ENCODE data around the gene ECI1. TPM values are rescaled to one million over a fixed set of nuclear protein-coding genes. Genes with fewer than 3 reads are reported as not detected.
A peak's percentile ranks its signal among the peaks of the same experiment; 100 is the strongest.

The ECI1 gene
- total and polyA plus RNA-seq, 2 of the 13 experiments (the other 11 are each of a cell fraction or from before 2014, with no cell fraction given) = 82.0 to 102 TPM

GRCh38 chr16:2226245-2226793 is 25.1 kb downstream of the ECI1 start (continued):
- TF ChIP-seq, protein P1, sequence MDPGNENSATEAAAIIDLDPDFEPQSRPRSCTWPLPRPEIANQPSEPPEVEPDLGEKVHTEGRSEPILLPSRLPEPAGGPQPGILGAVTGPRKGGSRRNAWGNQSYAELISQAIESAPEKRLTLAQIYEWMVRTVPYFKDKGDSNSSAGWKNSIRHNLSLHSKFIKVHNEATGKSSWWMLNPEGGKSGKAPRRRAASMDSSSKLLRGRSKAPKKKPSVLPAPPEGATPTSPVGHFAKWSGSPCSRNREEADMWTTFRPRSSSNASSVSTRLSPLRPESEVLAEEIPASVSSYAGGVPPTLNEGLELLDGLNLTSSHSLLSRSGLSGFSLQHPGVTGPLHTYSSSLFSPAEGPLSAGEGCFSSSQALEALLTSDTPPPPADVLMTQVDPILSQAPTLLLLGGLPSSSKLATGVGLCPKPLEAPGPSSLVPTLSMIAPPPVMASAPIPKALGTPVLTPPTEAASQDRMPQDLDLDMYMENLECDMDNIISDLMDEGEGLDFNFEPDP (CRISPR knock-in tag; conservative IDR thresholded peaks at IDR 0.05) = no peak
- TF ChIP-seq CAMTA2 (CRISPR knock-in tag; IDR thresholded peaks at IDR 0.05; ENCODE audit: borderline replicate concordance) (no peak), RAD21 (CRISPR knock-in tag; IDR thresholded peaks at IDR 0.05) (0 out of 2 replicates have a peak, but pooled peaks have one; percentile 5), ZNF282 (IDR thresholded peaks at IDR 0.05; ENCODE audit: partially characterized antibody) (no peak), ISL2 (CRISPR knock-in tag; IDR thresholded peaks at IDR 0.05) (no peak), PRMT3 (CRISPR knock-in tag; IDR thresholded peaks at IDR 0.05; ENCODE audit: borderline replicate concordance, low read depth) (no peak), CREM (IDR thresholded peaks at IDR 0.05) (peak; percentile 45; the same call in 1 of the 2 replicates), CREM (CRISPR knock-in tag; IDR thresholded peaks at IDR 0.05) (no peak), ZNF816 (CRISPR knock-in tag; IDR thresholded peaks at IDR 0.05; ENCODE audit: borderline replicate concordance) (no peak), CEBPZ (IDR thresholded peaks at IDR 0.05; ENCODE audit: low read length) (no peak), ZMAT5 (CRISPR knock-in tag; IDR thresholded peaks at IDR 0.05; ENCODE audit: borderline replicate concordance, low read depth) (no peak), CCAR2 (optimal IDR thresholded peaks at IDR 0.05; ENCODE audit: low read depth, low read length) (no peak), U2AF2 (IDR thresholded peaks at IDR 0.05; ENCODE audit: low read depth, low read length) (no peak), MAZ (IDR thresholded peaks at IDR 0.05; ENCODE audit: borderline replicate concordance, low read depth, low read length) (no peak), MAZ (CRISPR knock-in tag; IDR thresholded peaks at IDR 0.05; ENCODE audit: low read depth) (no peak), ZNF354B (CRISPR knock-in tag; IDR thresholded peaks at IDR 0.05) (no peak)
- TF ChIP-seq, protein P2, sequence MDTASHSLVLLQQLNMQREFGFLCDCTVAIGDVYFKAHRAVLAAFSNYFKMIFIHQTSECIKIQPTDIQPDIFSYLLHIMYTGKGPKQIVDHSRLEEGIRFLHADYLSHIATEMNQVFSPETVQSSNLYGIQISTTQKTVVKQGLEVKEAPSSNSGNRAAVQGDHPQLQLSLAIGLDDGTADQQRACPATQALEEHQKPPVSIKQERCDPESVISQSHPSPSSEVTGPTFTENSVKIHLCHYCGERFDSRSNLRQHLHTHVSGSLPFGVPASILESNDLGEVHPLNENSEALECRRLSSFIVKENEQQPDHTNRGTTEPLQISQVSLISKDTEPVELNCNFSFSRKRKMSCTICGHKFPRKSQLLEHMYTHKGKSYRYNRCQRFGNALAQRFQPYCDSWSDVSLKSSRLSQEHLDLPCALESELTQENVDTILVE (CRISPR knock-in tag; IDR thresholded peaks at IDR 0.05) = peak; percentile 14; the same call in 1 of the 2 replicates
- TF ChIP-seq, protein P3, sequence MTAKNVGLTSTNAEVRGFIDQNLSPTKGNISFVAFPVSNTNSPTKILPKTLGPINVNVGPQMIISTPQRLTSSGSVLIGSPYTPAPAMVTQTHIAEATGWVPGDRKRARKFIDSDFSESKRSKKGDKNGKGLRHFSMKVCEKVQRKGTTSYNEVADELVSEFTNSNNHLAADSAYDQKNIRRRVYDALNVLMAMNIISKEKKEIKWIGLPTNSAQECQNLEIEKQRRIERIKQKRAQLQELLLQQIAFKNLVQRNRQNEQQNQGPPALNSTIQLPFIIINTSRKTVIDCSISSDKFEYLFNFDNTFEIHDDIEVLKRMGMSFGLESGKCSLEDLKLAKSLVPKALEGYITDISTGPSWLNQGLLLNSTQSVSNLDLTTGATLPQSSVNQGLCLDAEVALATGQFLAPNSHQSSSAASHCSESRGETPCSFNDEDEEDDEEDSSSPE (CRISPR knock-in tag; IDR thresholded peaks at IDR 0.05) = no peak
- TF ChIP-seq, protein P4, sequence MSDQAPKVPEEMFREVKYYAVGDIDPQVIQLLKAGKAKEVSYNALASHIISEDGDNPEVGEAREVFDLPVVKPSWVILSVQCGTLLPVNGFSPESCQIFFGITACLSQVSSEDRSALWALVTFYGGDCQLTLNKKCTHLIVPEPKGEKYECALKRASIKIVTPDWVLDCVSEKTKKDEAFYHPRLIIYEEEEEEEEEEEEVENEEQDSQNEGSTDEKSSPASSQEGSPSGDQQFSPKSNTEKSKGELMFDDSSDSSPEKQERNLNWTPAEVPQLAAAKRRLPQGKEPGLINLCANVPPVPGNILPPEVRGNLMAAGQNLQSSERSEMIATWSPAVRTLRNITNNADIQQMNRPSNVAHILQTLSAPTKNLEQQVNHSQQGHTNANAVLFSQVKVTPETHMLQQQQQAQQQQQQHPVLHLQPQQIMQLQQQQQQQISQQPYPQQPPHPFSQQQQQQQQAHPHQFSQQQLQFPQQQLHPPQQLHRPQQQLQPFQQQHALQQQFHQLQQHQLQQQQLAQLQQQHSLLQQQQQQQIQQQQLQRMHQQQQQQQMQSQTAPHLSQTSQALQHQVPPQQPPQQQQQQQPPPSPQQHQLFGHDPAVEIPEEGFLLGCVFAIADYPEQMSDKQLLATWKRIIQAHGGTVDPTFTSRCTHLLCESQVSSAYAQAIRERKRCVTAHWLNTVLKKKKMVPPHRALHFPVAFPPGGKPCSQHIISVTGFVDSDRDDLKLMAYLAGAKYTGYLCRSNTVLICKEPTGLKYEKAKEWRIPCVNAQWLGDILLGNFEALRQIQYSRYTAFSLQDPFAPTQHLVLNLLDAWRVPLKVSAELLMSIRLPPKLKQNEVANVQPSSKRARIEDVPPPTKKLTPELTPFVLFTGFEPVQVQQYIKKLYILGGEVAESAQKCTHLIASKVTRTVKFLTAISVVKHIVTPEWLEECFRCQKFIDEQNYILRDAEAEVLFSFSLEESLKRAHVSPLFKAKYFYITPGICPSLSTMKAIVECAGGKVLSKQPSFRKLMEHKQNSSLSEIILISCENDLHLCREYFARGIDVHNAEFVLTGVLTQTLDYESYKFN (CRISPR knock-in tag; conservative IDR thresholded peaks at IDR 0.05) = peak; percentile 72

Data from HepG2 (cell line).